Trophoblast cell (in vitro differentiated cells and primary cell): ENCODE data around the gene TLCD3A.
A peak's percentile ranks its signal among the peaks of the same experiment; 100 is the strongest.

Source experiments
- DNase-seq, 2 donors: peaks; one replicate each; pipeline ENCODE4 v3.0.0-alpha.2; 2016
- H2AFZ ChIP-seq: 2 replicates; pipeline ENCODE4 v1.6.1; 2013; ENCODE audit warnings: low read length, moderate library complexity, mild to moderate bottlenecking; ENCODE audit not compliant: insufficient read depth, poor library complexity
- H2AK5ac ChIP-seq: 2 replicates; pipeline ENCODE4 v1.6.1; 2013; ENCODE audit warnings: mild to moderate bottlenecking, low read length
- H2BK120ac ChIP-seq: 2 replicates; pipeline ENCODE4 v1.6.1; 2013; ENCODE audit warnings: low read length, mild to moderate bottlenecking, moderate library complexity; ENCODE audit not compliant: insufficient read depth, poor library complexity
- H2BK12ac ChIP-seq: 2 replicates; pipeline ENCODE4 v1.6.1; 2013; ENCODE audit warnings: mild to moderate bottlenecking, low read length, moderate library complexity
- H2BK5ac ChIP-seq: 2 replicates; pipeline ENCODE4 v1.6.1; 2013; ENCODE audit warnings: low read length, low read depth, moderate library complexity, mild to moderate bottlenecking; ENCODE audit not compliant: poor library complexity
- H3K14ac ChIP-seq: 2 replicates; pipeline ENCODE4 v1.6.1; 2013; ENCODE audit warnings: mild to moderate bottlenecking, low read length
- H3K18ac ChIP-seq: 2 replicates; pipeline ENCODE4 v1.6.1; 2013; ENCODE audit warnings: mild to moderate bottlenecking, low read length
- H3K23ac ChIP-seq: 2 replicates; pipeline ENCODE4 v1.6.1; 2013; ENCODE audit warnings: low read length
- H3K27ac ChIP-seq: 2 replicates; pipeline ENCODE4 v1.5.1; 2013; ENCODE audit warnings: low read depth, mild to moderate bottlenecking, inconsistent platforms, low read length, moderate library complexity
- H3K27me3 ChIP-seq: 2 replicates; pipeline ENCODE4 v1.6.1; 2013; ENCODE audit warnings: inconsistent platforms, mild to moderate bottlenecking, low read length, moderate library complexity; ENCODE audit not compliant: insufficient read depth
- H3K36me3 ChIP-seq, 2 experiments: 1 replicate in 1 of 2; 2 replicates in 1 of 2; pipeline ENCODE4 v1.6.1; 2013; ENCODE audit warnings: low read length in 2 of 2, mild to moderate bottlenecking in 2 of 2, moderate library complexity in 1 of 2; ENCODE audit not compliant: insufficient read depth in 2 of 2, control insufficient read depth in 1 of 2
- H3K4ac ChIP-seq: 2 replicates; pipeline ENCODE4 v1.6.1; 2013; ENCODE audit warnings: low read depth, mild to moderate bottlenecking, low read length, moderate library complexity
- H3K4me1 ChIP-seq, 2 experiments: 1 replicate in 1 of 2; 2 replicates in 1 of 2; pipeline ENCODE4 v1.6.1; 2013; ENCODE audit warnings: low read length in 2 of 2, mild to moderate bottlenecking in 2 of 2, moderate library complexity in 1 of 2; ENCODE audit not compliant: insufficient read depth in 2 of 2, control insufficient read depth in 1 of 2
- H3K4me2 ChIP-seq: 2 replicates; pipeline ENCODE4 v1.6.1; 2013; ENCODE audit warnings: inconsistent platforms, mild to moderate bottlenecking, low read length, moderate library complexity
- H3K4me3 ChIP-seq: 2 replicates; pipeline ENCODE4 v1.5.1; 2013; ENCODE audit warnings: mild to moderate bottlenecking, low read depth, low read length, inconsistent platforms
- H3K79me1 ChIP-seq: one replicate; pipeline ENCODE4 v1.6.1; 2013; ENCODE audit warnings: low read length
- H3K79me2 ChIP-seq: 2 replicates; pipeline ENCODE4 v1.6.1; 2013; ENCODE audit warnings: low read length, mild to moderate bottlenecking; ENCODE audit not compliant: control insufficient read depth, insufficient read depth, poor library complexity
- H3K9ac ChIP-seq: 2 replicates; pipeline ENCODE4 v1.6.1; 2013; ENCODE audit warnings: mild to moderate bottlenecking, low read length
- H3K9me3 ChIP-seq: 2 replicates; pipeline ENCODE4 v1.6.1; 2013; ENCODE audit warnings: low read depth, mild to moderate bottlenecking, control low read depth, inconsistent platforms, low read length; ENCODE audit not compliant: insufficient read depth
- H4K12ac ChIP-seq: 2 replicates; pipeline ENCODE4 v1.6.1; 2013; ENCODE audit warnings: low read depth, mild to moderate bottlenecking, low read length, moderate library complexity
- H4K8ac ChIP-seq: 2 replicates; pipeline ENCODE4 v1.6.1; 2013; ENCODE audit warnings: low read depth, mild to moderate bottlenecking, low read length, moderate library complexity
- H4K91ac ChIP-seq: one replicate; pipeline ENCODE4 v1.6.1; 2013; ENCODE audit warnings: low read depth, mild to moderate bottlenecking, low read length, moderate library complexity
- WGBS: extraction: QIAGEN DNeasy Blood & Tissue Kit; methylation state at CpG from one replicate; pipeline ENCODE4 v1.1.7; 2013; ENCODE audit warnings: missing lambda C conversion rate; ENCODE audit not compliant: insufficient read length, insufficient coverage; ENCODE audit errors: extremely low coverage; 5-methylcytosine and 5-hydroxymethylcytosine counted together

The TLCD3A gene

GRCh38 chr17:750431-751037 is 18.1 kb downstream of the TLCD3A start:
- H3K4me3 ChIP-seq, result no peak overlapping the region
- no peak overlapping the region for H2BK120ac ChIP-seq
- H2AK5ac ChIP-seq, result no peak overlapping the region
- no peak overlapping the region for H2BK12ac ChIP-seq
- H4K8ac ChIP-seq, result no peak overlapping the region
- WGBS, result no CpG with 5 or more reads among the region's 8 CpGs
- peak overlapping the region; percentile 76 for H3K4me2 ChIP-seq
- H3K79me1 ChIP-seq, result peaks cover 11% of the 10 kb centered on the region
- no peak overlapping the region for H3K18ac ChIP-seq
- no peak overlapping the region for H4K12ac ChIP-seq
- no peak overlapping the region for H3K23ac ChIP-seq
- no peak overlapping the region for H4K91ac ChIP-seq
- H3K9me3 ChIP-seq, result peaks cover 6% of the 10 kb centered on the region
- no peak for DNase-seq
- H3K27ac ChIP-seq, result no peak overlapping the region
- H3K79me2 ChIP-seq, result peaks cover 14% of the 10 kb centered on the region
- H3K9ac ChIP-seq, result no peak overlapping the region
- H3K27me3 ChIP-seq, result no peaks in the 10 kb centered on the region
- peak overlapping the region; percentile 9 for H3K4ac ChIP-seq
- peaks cover 9 to 11% of the 10 kb centered on the region in 2 experiments for H3K4me1 ChIP-seq
- no peak overlapping the region for H2BK5ac ChIP-seq
- H3K36me3 ChIP-seq, result peaks cover 30 to 31% of the 10 kb centered on the region in 2 experiments
- H2AFZ ChIP-seq, result no peak overlapping the region
- no peak overlapping the region for H3K14ac ChIP-seq

- Histone ChIP-seq H3K14ac (peak overlapping the region; percentile 79), H3K4me3 (peak overlapping the region; percentile 97), H3K4me2 (peak overlapping the region; percentile 76), H3K18ac (peak overlapping the region; percentile 33), H3K4ac (peak overlapping the region; percentile 63), H3K36me3 (peaks cover 21 to 22% of the 10 kb centered on the region in 2 experiments), H3K79me1 (peaks cover 11% of the 10 kb centered on the region), H4K12ac (peak overlapping the region; percentile 56), H4K91ac (peak overlapping the region; percentile 80), H2BK12ac (no peak overlapping the region), H3K27me3 (no peaks in the 10 kb centered on the region), H4K8ac (peak overlapping the region; percentile 79), H2BK5ac (no peak overlapping the region), H2AK5ac (peak overlapping the region; percentile 46), H2AFZ (peak overlapping the region; percentile 78), H3K9ac (peak overlapping the region; percentile 81), H3K9me3 (peaks cover 6% of the 10 kb centered on the region), H3K23ac (no peak overlapping the region), H2BK120ac (no peak overlapping the region), H3K27ac (no peak overlapping the region), H3K79me2 (peaks cover 14% of the 10 kb centered on the region), H3K4me1 (peaks cover 9 to 11% of the 10 kb centered on the region in 2 experiments)
- WGBS, result no CpG with 5 or more reads among the region's 49 CpGs
- peak in 1 of 2 donors; percentile 27 for DNase-seq
Measured at GRCh38 chr17:751269-752001, 19.0 kb downstream of the TLCD3A start.

GRCh38 chr17:752002-752619 is 19.7 kb downstream of the TLCD3A start, which contains the start of gene GEMIN4:
Gene GEMIN4, minus strand, starts transcription at chr17:752264. Its CDS starts 122 bp downstream, at chr17:752142.
- H3K79me2 ChIP-seq, result peaks cover 14% of the 10 kb centered on the region
- no peak within 1 kb of the TSS for H3K23ac ChIP-seq
- no peak within 1 kb of the TSS for H3K27ac ChIP-seq
- H2BK120ac ChIP-seq, result peak within 1 kb of the TSS; percentile 40
- H3K9ac ChIP-seq, result peak within 1 kb of the TSS; percentile 81
- peak within 1 kb of the TSS; percentile 80 for H2AK5ac ChIP-seq
- H2BK12ac ChIP-seq, result peak within 1 kb of the TSS; percentile 33
- peak within 1 kb of the TSS; percentile 97 for H3K4me3 ChIP-seq
- peak within 1 kb of the TSS; percentile 66 for H3K4ac ChIP-seq
- H3K27me3 ChIP-seq, result no peaks in the 10 kb centered on the region
- peaks cover 11% of the 10 kb centered on the region for H3K79me1 ChIP-seq
- peak within 1 kb of the TSS; percentile 97 for H4K8ac ChIP-seq
- H3K4me2 ChIP-seq, result peak within 1 kb of the TSS; percentile 76
- H4K91ac ChIP-seq, result peak within 1 kb of the TSS; percentile 89
- H3K9me3 ChIP-seq, result peaks cover 6% of the 10 kb centered on the region
- H3K4me1 ChIP-seq, result peaks cover 9 to 11% of the 10 kb centered on the region in 2 experiments
- H3K14ac ChIP-seq, result peak within 1 kb of the TSS; percentile 89
- peak within 1 kb of the TSS; percentile 29 for H2BK5ac ChIP-seq
- peak within 1 kb of the TSS; percentile 84 for H3K18ac ChIP-seq
- H3K36me3 ChIP-seq, result peaks cover 17 to 19% of the 10 kb centered on the region in 2 experiments
- H2AFZ ChIP-seq, result peak within 1 kb of the TSS; percentile 85
- DNase-seq, result peak; percentile 82 to 95
- H4K12ac ChIP-seq, result peak within 1 kb of the TSS; percentile 95
- no CpG with 5 or more reads among the region's 87 CpGs for WGBS

- peak overlapping the region; percentile 66 for H3K4ac ChIP-seq
- H3K18ac ChIP-seq, result peak overlapping the region; percentile 84
- peak overlapping the region; percentile 40 for H2BK120ac ChIP-seq
- peak overlapping the region; percentile 89 for H4K91ac ChIP-seq
- peaks cover 5% of the 10 kb centered on the region for H3K9me3 ChIP-seq
- H3K27me3 ChIP-seq, result no peaks in the 10 kb centered on the region
- H2AFZ ChIP-seq, result peak overlapping the region; percentile 85
- H2BK5ac ChIP-seq, result peak overlapping the region; percentile 29
- WGBS, result no CpG with 5 or more reads among the region's 43 CpGs
- no peak overlapping the region for H3K23ac ChIP-seq
- H3K36me3 ChIP-seq, result peaks cover 11 to 13% of the 10 kb centered on the region in 2 experiments
- H3K79me1 ChIP-seq, result peaks cover 11% of the 10 kb centered on the region
- peak overlapping the region; percentile 33 for H2BK12ac ChIP-seq
- H4K8ac ChIP-seq, result peak overlapping the region; percentile 97
- peak overlapping the region; percentile 95 for H4K12ac ChIP-seq
- peaks cover 14% of the 10 kb centered on the region for H3K79me2 ChIP-seq
- peak overlapping the region; percentile 11 for H3K9ac ChIP-seq
- H3K4me1 ChIP-seq, result peaks cover 9 to 11% of the 10 kb centered on the region in 2 experiments
- H2AK5ac ChIP-seq, result peak overlapping the region; percentile 80
- H3K4me3 ChIP-seq, result peak overlapping the region; percentile 97
- H3K4me2 ChIP-seq, result peak overlapping the region; percentile 76
- peak overlapping the region; percentile 89 for H3K14ac ChIP-seq
- peak in 1 of 2 donors; percentile 16 for DNase-seq
- no peak overlapping the region for H3K27ac ChIP-seq
Measured at GRCh38 chr17:752620-753219, 20.3 kb downstream of the TLCD3A start.
